GM23338 (cell line): ENCODE measurements around the gene MAP2K5. TPM values are rescaled to one million over a fixed set of nuclear protein-coding genes. Genes with fewer than 3 reads are reported as not detected.

Experiments
- ATAC-seq: fragments of 200-7000 bp; cut with Tn5 transposase; 3 replicates; pipeline ENCODE4 v1.9.1; 2020
- DNase-seq: peaks from one replicate; pipeline ENCODE4 v3.0.0-alpha.2; 2015; ENCODE audit warnings: low spot score
- H2AFZ ChIP-seq: fragments of 200-600 bp; sonication (generic); 2 replicates; pipeline ENCODE4 v1.8.0; 2016; ENCODE audit warnings: antibody characterized with exemption, mild to moderate bottlenecking, moderate library complexity
- H3F3A ChIP-seq: fragments of 200-600 bp; sonication (generic); replicated peaks from 2 replicates; pipeline ENCODE4 v1.8.0; 2017; ENCODE audit warnings: antibody characterized with exemption, mixed run types, low read depth
- H3K27ac ChIP-seq: fragments of 200-600 bp; sonication (generic); 2 replicates; pipeline ENCODE4 v1.6.1; 2016; ENCODE audit warnings: low read depth
- H3K27me3 ChIP-seq: fragments of 200-600 bp; sonication (generic); 2 replicates; pipeline ENCODE4 v1.8.0; 2016; ENCODE audit warnings: mild to moderate bottlenecking, mixed run types, moderate library complexity; ENCODE audit not compliant: insufficient read depth
- H3K36me3 ChIP-seq: fragments of 200-600 bp; sonication (generic); 2 replicates; pipeline ENCODE4 v1.8.0; 2016; ENCODE audit warnings: mild to moderate bottlenecking; ENCODE audit not compliant: insufficient read depth
- H3K4me1 ChIP-seq: fragments of 200-600 bp; sonication (generic); 2 replicates; pipeline ENCODE4 v1.8.0; 2016; ENCODE audit warnings: mild to moderate bottlenecking, moderate library complexity; ENCODE audit not compliant: insufficient read depth
- H3K4me2 ChIP-seq: fragments of 200-600 bp; sonication (generic); 2 replicates; pipeline ENCODE4 v1.7.1; 2017; ENCODE audit warnings: mixed run types
- H3K4me3 ChIP-seq: fragments of 200-600 bp; sonication (generic); 2 replicates; pipeline ENCODE4 v1.6.1; 2016; ENCODE audit warnings: mixed run types
- H3K79me2 ChIP-seq: fragments of 200-600 bp; sonication (generic); replicated peaks from 2 replicates; pipeline ENCODE4 v1.8.0; 2017; ENCODE audit warnings: mild to moderate bottlenecking; ENCODE audit not compliant: insufficient read depth
- H3K9me2 ChIP-seq: fragments of 200-600 bp; sonication (generic); 2 replicates; pipeline ENCODE4 v1.8.0; 2017; ENCODE audit not compliant: insufficient read depth
- H4K20me1 ChIP-seq: fragments of 200-600 bp; sonication (generic); replicated peaks from 2 replicates; pipeline ENCODE4 v1.8.0; 2017; ENCODE audit warnings: mild to moderate bottlenecking; ENCODE audit not compliant: insufficient read depth
- H3K27ac Mint-ChIP-seq: 2 replicates; pipeline ENCODE4 v1.8.0; 2020; ENCODE audit warnings: inconsistent platforms, mild to moderate bottlenecking, moderate library complexity, mixed read lengths
- H3K27me3 Mint-ChIP-seq: 3 replicates; pipeline ENCODE4 v1.8.0; 2022; ENCODE audit warnings: low read depth, mild to moderate bottlenecking, moderate library complexity, mixed read lengths, inconsistent platforms; ENCODE audit not compliant: insufficient read depth, poor library complexity
- H3K36me3 Mint-ChIP-seq: 3 replicates; pipeline ENCODE4 v1.8.0; 2021; ENCODE audit warnings: low read depth, mild to moderate bottlenecking, inconsistent platforms, moderate library complexity, mixed read lengths
- H3K4me1 Mint-ChIP-seq: 3 replicates; pipeline ENCODE4 v1.8.0; 2020; ENCODE audit warnings: mild to moderate bottlenecking, inconsistent platforms, mixed read lengths
- H3K4me3 Mint-ChIP-seq: 3 replicates; pipeline ENCODE4 v1.8.0; 2021; ENCODE audit warnings: moderate library complexity, mild to moderate bottlenecking, inconsistent platforms, mixed read lengths
- H3K9me3 Mint-ChIP-seq: 3 replicates; pipeline ENCODE4 v1.8.0; 2020; ENCODE audit warnings: moderate library complexity, mild to moderate bottlenecking, inconsistent platforms, mixed read lengths
- CREB1 ChIP-seq: fragments of 250-450 bp; sonication (Bioruptor Pico); IDR thresholded peaks from 2 replicates; pipeline ENCODE4 v1.5.0; 2020; ENCODE audit warnings: low read depth, mild to moderate bottlenecking, moderate library complexity
- EZH2 ChIP-seq: fragments of 200-600 bp; sonication (generic); IDR thresholded peaks from one replicate; pipeline ENCODE4 v1.8.0; 2017; ENCODE audit warnings: antibody characterized with exemption, mild to moderate bottlenecking, low read depth; ENCODE audit not compliant: unreplicated experiment
- JUNB ChIP-seq: IDR thresholded peaks from one replicate; pipeline ENCODE4 v1.6.1; 2016; ENCODE audit warnings: antibody characterized with exemption; ENCODE audit not compliant: unreplicated experiment
- STAT1 ChIP-seq: IDR thresholded peaks from one replicate; pipeline ENCODE4 v1.6.1; 2016; ENCODE audit warnings: antibody characterized with exemption; ENCODE audit not compliant: unreplicated experiment
- ZNF114 ChIP-seq: fragments of 250-450 bp; sonication (Bioruptor Pico); IDR thresholded peaks from 2 replicates; pipeline ENCODE4 v1.5.0; 2020; ENCODE audit warnings: mild to moderate bottlenecking, moderate library complexity
- polyA plus RNA-seq: library from polyadenylated mRNA; unstranded; fragments of >200 nt; fragmentation: Nextera tagmentation; extraction: Ambion mirVana; gene quantifications from 2 replicates; pipeline ENCODE4 v1.2.1, GENCODE V29; 2016
- total RNA-seq: library from RNA; depleted of rRNA; stranded (reverse); fragments of >200 nt; shearing (Covaris generic); gene quantifications from 2 replicates; pipeline ENCODE4 v1.2.3, GENCODE V29; 2014
- TF ChIP-seq, protein P1 (sequence below): IDR thresholded peaks from one replicate; pipeline ENCODE4 v1.6.1; 2018; ENCODE audit warnings: antibody characterized with exemption; ENCODE audit not compliant: unreplicated experiment
- TF ChIP-seq, protein P2 (sequence below), 2 experiments: fragments of 200-600 bp in 1 of 2; sonication (generic) in 1 of 2; conservative IDR thresholded peaks; 2 replicates each; pipeline versions ENCODE4 v1.5.1 to v1.6.1; 2016 to 2017; ENCODE audit warnings: antibody characterized with exemption in 2 of 2, low read depth in 2 of 2, mild to moderate bottlenecking in 2 of 2, moderate library complexity in 1 of 2

Gene MAP2K5
- total and polyA plus RNA-seq, 2 experiments from 2014 or later, result 6.5 to 13.6 TPM

GRCh38 chr15:67850994-67851571 lies 308.6 kb downstream of the MAP2K5 start:
- H3F3A ChIP-seq, result no peaks in the 10 kb centered on the region
- H3K4me2 ChIP-seq, result no peak overlapping the region
- no peak overlapping the region for H3K27ac ChIP-seq
- no peaks in the 10 kb centered on the region for H3K79me2 ChIP-seq
- no peaks in the 10 kb centered on the region for H4K20me1 ChIP-seq
- H3K27me3 ChIP-seq, result no peaks in the 10 kb centered on the region
- Mint-ChIP-seq H3K27me3 (peaks cover 11% of the 10 kb centered on the region), H3K4me1 (peaks cover 42% of the 10 kb centered on the region), H3K9me3 (no peaks in the 10 kb centered on the region; the same call in 2 of the 3 replicates), H3K27ac (0 out of 2 replicates have a peak overlapping the region, but pooled peaks have one; percentile 21), H3K36me3 (no peaks in the 10 kb centered on the region), H3K4me3 (no peak overlapping the region)
- peak overlapping the region; percentile 76 for H2AFZ ChIP-seq
- H3K9me2 ChIP-seq, result peaks cover 5% of the 10 kb centered on the region; the same call in 1 of the 2 replicates
- DNase-seq (no peak), ATAC-seq (no peak)
- no peak overlapping the region for H3K4me3 ChIP-seq
- peaks cover 26% of the 10 kb centered on the region for H3K4me1 ChIP-seq
- H3K36me3 ChIP-seq, result peaks cover 3% of the 10 kb centered on the region; the same call in 1 of the 2 replicates
- TF ChIP-seq, protein P1, sequence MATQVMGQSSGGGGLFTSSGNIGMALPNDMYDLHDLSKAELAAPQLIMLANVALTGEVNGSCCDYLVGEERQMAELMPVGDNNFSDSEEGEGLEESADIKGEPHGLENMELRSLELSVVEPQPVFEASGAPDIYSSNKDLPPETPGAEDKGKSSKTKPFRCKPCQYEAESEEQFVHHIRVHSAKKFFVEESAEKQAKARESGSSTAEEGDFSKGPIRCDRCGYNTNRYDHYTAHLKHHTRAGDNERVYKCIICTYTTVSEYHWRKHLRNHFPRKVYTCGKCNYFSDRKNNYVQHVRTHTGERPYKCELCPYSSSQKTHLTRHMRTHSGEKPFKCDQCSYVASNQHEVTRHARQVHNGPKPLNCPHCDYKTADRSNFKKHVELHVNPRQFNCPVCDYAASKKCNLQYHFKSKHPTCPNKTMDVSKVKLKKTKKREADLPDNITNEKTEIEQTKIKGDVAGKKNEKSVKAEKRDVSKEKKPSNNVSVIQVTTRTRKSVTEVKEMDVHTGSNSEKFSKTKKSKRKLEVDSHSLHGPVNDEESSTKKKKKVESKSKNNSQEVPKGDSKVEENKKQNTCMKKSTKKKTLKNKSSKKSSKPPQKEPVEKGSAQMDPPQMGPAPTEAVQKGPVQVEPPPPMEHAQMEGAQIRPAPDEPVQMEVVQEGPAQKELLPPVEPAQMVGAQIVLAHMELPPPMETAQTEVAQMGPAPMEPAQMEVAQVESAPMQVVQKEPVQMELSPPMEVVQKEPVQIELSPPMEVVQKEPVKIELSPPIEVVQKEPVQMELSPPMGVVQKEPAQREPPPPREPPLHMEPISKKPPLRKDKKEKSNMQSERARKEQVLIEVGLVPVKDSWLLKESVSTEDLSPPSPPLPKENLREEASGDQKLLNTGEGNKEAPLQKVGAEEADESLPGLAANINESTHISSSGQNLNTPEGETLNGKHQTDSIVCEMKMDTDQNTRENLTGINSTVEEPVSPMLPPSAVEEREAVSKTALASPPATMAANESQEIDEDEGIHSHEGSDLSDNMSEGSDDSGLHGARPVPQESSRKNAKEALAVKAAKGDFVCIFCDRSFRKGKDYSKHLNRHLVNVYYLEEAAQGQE, result no peak
- TF ChIP-seq CREB1 (CRISPR knock-in tag) (no peak), JUNB (no peak)
- TF ChIP-seq, protein P2, sequence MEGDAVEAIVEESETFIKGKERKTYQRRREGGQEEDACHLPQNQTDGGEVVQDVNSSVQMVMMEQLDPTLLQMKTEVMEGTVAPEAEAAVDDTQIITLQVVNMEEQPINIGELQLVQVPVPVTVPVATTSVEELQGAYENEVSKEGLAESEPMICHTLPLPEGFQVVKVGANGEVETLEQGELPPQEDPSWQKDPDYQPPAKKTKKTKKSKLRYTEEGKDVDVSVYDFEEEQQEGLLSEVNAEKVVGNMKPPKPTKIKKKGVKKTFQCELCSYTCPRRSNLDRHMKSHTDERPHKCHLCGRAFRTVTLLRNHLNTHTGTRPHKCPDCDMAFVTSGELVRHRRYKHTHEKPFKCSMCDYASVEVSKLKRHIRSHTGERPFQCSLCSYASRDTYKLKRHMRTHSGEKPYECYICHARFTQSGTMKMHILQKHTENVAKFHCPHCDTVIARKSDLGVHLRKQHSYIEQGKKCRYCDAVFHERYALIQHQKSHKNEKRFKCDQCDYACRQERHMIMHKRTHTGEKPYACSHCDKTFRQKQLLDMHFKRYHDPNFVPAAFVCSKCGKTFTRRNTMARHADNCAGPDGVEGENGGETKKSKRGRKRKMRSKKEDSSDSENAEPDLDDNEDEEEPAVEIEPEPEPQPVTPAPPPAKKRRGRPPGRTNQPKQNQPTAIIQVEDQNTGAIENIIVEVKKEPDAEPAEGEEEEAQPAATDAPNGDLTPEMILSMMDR (conservative IDR thresholded peaks at IDR 0.05; ENCODE audit: low read depth in 2 of 2), result no peak

GRCh38 chr15:67852418-67852817 lies 309.9 kb downstream of the MAP2K5 start:
- H3K36me3 ChIP-seq, result peaks cover 3% of the 10 kb centered on the region; the same call in 1 of the 2 replicates
- H3K4me1 ChIP-seq, result peaks cover 27% of the 10 kb centered on the region
- peak overlapping the region; percentile 95 for H2AFZ ChIP-seq
- H3K79me2 ChIP-seq, result no peaks in the 10 kb centered on the region
- Mint-ChIP-seq H3K9me3 (no peaks in the 10 kb centered on the region; the same call in 2 of the 3 replicates), H3K27me3 (peaks cover 11% of the 10 kb centered on the region), H3K36me3 (no peaks in the 10 kb centered on the region), H3K27ac (peak overlapping the region; percentile 66; the same call in 1 of the 2 replicates), H3K4me1 (peaks cover 45% of the 10 kb centered on the region), H3K4me3 (no peak overlapping the region)
- no peak for ATAC-seq
- H3K27me3 ChIP-seq, result no peaks in the 10 kb centered on the region
- H3K4me3 ChIP-seq, result no peak overlapping the region
- no peak overlapping the region for H3K27ac ChIP-seq
- H3F3A ChIP-seq, result no peaks in the 10 kb centered on the region
- no peaks in the 10 kb centered on the region for H4K20me1 ChIP-seq
- TF ChIP-seq, protein P1, result no peak
- TF ChIP-seq ZNF114 (no peak), EZH2 (no peak), STAT1 (no peak)
- H3K9me2 ChIP-seq, result peaks cover 5% of the 10 kb centered on the region; the same call in 1 of the 2 replicates
- peak overlapping the region; percentile 17; the same call in 1 of the 2 replicates for H3K4me2 ChIP-seq
- no peak for DNase-seq
